ENCODE data around the gene PHF23. TPM values are rescaled to one million over a fixed set of nuclear protein-coding genes. Genes with fewer than 3 reads are reported as not detected.

The PHF23 gene
- 10 to 100 TPM; 51.3 to 65.8 (median 53.1) TPM for polyA plus RNA-seq (ENCODE audit: insufficient read length in 3 of 3)
- long read RNA-seq, donor 1, transcript PHF23-201 (5 exons, 2,037 nt), result major isoform, 6 of 35 reads
- long read RNA-seq, donor 1, partial matches to known transcripts, result 26 of 35 reads
- long read RNA-seq, donor 1, other reads (novel, unspliced or antisense), result 0 of 35 reads
- long read RNA-seq, donor 2, partial matches to known transcripts, result 29 of 30 reads
- long read RNA-seq, donor 2, other reads (novel, unspliced or antisense), result 0 of 30 reads
- long read RNA-seq, donor 3, transcript PHF23-201 (5 exons, 2,037 nt), result major isoform, 15 of 55 reads
- long read RNA-seq, donor 3, partial matches to known transcripts, result 37 of 55 reads
- long read RNA-seq, donor 3, other reads (novel, unspliced or antisense), result 0 of 55 reads
- long read RNA-seq, donor 4, partial matches to known transcripts, result 8 of 11 reads
- long read RNA-seq, donor 4, other reads (novel, unspliced or antisense), result 0 of 11 reads
- long read RNA-seq, donor 5, result 0 reads
- long read RNA-seq, donor 6, partial matches to known transcripts, result 34 of 39 reads
- long read RNA-seq, donor 6, other reads (novel, unspliced or antisense), result 0 of 39 reads
- long read RNA-seq, donor 7, transcript PHF23-201 (5 exons, 2,037 nt), result major isoform, 7 of 38 reads
- long read RNA-seq, donor 7, partial matches to known transcripts, result 29 of 38 reads
- long read RNA-seq, donor 7, other reads (novel, unspliced or antisense), result 0 of 38 reads
- long read RNA-seq, donor 8, result 0 reads
- long read RNA-seq, donor 9, transcript PHF23-201 (5 exons, 2,037 nt), result major isoform, 11 of 29 reads
- long read RNA-seq, donor 9, partial matches to known transcripts, result 13 of 29 reads
- long read RNA-seq, donor 9, other reads (novel, unspliced or antisense), result 0 of 29 reads
- long read RNA-seq, donor 10, transcript PHF23-201 (5 exons, 2,037 nt), result major isoform, 7 of 45 reads
- long read RNA-seq, donor 10, partial matches to known transcripts, result 36 of 45 reads
- long read RNA-seq, donor 10, other reads (novel, unspliced or antisense), result 0 of 45 reads
- long read RNA-seq, donor 11, transcript PHF23-201 (5 exons, 2,037 nt), result major isoform, 9 of 29 reads
- long read RNA-seq, donor 11, partial matches to known transcripts, result 19 of 29 reads
- long read RNA-seq, donor 11, other reads (novel, unspliced or antisense), result 0 of 29 reads
- long read RNA-seq, donor 12, transcript PHF23-201 (5 exons, 2,037 nt), result major isoform, 9 of 24 reads
- long read RNA-seq, donor 12, partial matches to known transcripts, result 12 of 24 reads
- long read RNA-seq, donor 12, other reads (novel, unspliced or antisense), result 0 of 24 reads
- long read RNA-seq, donor 13, result 0 reads
- long read RNA-seq, donor 14, transcript PHF23-201 (5 exons, 2,037 nt), result major isoform, 8 of 29 reads
- long read RNA-seq, donor 14, partial matches to known transcripts, result 17 of 29 reads
- long read RNA-seq, donor 14, other reads (novel, unspliced or antisense), result 0 of 29 reads
- long read RNA-seq, donor 15, partial matches to known transcripts, result 0 of 5 reads
- long read RNA-seq, donor 15, other reads (novel, unspliced or antisense), result 0 of 5 reads
- long read RNA-seq, donor 16, transcript PHF23-205 (5 exons, 1,768 nt), result minor isoform, 8 of 111 reads
- long read RNA-seq, donor 16, transcript PHF23-201 (5 exons, 2,037 nt), result major isoform, 38 of 111 reads
- long read RNA-seq, donor 16, partial matches to known transcripts, result 57 of 111 reads
- long read RNA-seq, donor 16, other reads (novel, unspliced or antisense), result 0 of 111 reads

DNA sequence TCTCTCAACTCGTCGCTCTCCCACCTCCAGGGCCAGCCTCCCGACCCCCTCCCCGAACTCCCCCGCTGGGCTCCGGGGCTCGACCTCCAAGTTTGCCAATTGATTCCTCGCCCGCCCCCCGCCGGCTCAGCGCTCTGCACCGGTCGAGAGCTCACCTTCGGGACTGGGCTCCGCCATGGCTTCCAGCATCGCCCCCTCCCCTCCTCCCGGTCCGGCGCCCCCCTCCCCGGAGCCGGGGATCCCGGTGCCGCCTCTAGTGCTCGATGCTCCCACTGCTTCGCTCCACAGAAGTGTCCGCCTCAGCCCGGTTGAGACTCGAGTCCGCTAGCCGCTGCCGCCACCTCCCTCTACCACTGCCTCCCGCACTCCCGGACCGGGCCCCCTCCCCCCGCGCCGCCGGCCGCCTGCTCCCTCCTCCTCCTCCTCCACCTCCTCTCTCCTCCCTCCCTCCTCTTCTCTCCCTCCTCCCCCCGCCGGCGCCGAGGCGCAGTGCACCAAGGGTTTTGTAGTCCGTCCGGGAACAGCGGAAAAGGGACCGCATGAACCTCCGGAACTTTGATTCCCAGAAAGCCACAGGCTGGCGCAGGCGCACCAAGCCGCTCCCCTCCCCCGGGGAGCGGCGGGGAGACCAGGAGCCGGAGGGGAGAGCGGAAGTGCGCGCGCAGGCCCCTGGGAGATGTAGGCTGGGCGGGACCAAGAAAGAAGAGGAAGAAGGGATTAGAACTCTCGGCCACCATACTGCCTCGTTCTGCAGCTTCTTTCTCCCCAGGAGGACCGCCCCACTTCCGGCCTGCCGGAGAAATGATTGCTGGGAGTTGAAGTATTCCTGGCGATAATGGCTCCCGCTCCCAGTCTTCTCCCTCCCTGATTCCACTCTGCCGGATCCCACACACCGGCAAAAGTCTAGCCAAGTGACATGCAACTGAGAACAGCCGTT lies at the start of gene PHF23:
TSS of gene PHF23 (minus strand) at position 367 of the 937 bp plus-strand sequence. CDS start at position 189, 178 bp downstream.
- DNase-seq (ENCODE audit: extremely low read depth in 1 of 11, low read depth in 9 of 11, low spot score in 4 of 11), result peak; percentile 98 to 100 (median 99)

GRCh38 chr17:7285679-7286078 lies 46.4 kb upstream of the PHF23 start:
- no peak for DNase-seq (ENCODE audit: extremely low read depth in 1 of 11, low read depth in 9 of 11, low spot score in 4 of 11)

GRCh38 chr17:7284911-7285310 lies 45.7 kb upstream of the PHF23 start:
- no peak for DNase-seq (ENCODE audit: extremely low read depth in 1 of 11, low read depth in 9 of 11, low spot score in 4 of 11)

GRCh38 chr17:7283471-7284216 lies 44.4 kb upstream of the PHF23 start:
- no peak for DNase-seq (ENCODE audit: extremely low read depth in 1 of 11, low read depth in 9 of 11, low spot score in 4 of 11)

DNA sequence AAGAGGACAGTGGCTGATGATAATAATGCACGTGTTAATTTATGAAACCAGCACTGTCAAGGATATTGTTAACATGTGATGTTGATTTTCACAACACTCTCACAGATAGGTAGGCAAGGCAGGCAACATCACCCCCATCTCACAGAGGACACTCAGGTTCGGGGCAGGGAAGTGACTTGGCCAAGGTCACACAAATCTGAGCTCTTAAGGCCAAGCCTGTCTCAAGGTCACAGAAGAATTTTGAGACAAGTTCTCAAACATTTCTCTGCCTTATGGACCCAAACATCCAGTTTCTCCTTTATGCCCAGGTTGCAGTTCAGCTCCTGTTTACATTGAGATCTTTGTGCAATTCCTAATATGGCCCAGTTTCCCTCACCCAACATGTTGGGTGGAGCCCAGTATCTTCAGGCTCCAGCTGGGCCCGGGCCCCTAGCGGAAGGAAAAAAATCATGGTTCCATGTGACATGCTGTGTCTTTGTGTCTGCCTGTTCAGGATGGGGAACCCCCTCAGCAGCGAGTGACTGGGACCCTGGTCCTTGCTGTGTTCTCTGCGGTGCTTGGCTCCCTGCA lies 43.6 kb upstream of the PHF23 start:
- DNase-seq (ENCODE audit: extremely low read depth in 1 of 11, low read depth in 9 of 11, low spot score in 4 of 11), result no peak

DNA sequence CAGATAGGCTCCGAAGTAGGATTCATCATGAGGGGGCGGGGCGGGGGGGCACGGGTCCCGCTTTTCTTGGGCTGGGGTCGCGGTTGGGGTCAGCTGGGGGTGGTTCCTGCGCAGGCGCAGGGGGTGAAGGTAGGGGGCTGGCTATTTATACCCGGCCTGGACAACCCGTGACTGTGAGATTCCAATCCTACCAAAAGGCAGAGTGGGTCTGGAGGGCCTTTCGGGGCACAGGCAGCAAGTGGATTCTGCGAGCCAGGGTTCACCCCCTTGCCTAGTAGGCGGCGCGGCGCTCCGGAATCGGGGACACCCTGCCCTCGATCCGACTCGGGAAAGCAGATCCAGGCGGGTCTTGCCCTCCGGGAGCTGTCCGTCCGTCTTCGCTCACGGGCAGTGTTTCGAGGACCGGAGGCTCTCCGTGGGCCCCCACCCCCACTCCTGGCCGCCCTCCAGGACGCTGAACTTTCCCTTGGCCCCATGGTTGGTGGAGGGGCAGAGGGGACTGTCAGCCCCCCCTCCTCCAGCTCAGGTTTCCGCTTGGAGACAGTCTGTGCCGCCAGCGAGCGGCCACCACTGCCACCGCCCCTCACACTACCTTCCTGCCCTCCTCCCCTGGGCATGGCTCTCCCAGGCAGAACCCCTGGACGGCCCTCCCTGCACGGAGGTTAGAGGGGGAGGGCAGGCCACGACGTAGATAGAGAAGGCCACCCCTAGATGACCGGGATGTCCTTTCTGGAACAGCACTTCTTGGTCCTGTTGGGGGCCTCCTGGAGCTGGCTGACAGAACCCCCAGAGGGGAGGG lies 42.9 kb upstream of the PHF23 start:
- DNase-seq (ENCODE audit: extremely low read depth in 1 of 11, low read depth in 9 of 11, low spot score in 4 of 11), result peak in 1 of 11 donors; percentile 34

DNA sequence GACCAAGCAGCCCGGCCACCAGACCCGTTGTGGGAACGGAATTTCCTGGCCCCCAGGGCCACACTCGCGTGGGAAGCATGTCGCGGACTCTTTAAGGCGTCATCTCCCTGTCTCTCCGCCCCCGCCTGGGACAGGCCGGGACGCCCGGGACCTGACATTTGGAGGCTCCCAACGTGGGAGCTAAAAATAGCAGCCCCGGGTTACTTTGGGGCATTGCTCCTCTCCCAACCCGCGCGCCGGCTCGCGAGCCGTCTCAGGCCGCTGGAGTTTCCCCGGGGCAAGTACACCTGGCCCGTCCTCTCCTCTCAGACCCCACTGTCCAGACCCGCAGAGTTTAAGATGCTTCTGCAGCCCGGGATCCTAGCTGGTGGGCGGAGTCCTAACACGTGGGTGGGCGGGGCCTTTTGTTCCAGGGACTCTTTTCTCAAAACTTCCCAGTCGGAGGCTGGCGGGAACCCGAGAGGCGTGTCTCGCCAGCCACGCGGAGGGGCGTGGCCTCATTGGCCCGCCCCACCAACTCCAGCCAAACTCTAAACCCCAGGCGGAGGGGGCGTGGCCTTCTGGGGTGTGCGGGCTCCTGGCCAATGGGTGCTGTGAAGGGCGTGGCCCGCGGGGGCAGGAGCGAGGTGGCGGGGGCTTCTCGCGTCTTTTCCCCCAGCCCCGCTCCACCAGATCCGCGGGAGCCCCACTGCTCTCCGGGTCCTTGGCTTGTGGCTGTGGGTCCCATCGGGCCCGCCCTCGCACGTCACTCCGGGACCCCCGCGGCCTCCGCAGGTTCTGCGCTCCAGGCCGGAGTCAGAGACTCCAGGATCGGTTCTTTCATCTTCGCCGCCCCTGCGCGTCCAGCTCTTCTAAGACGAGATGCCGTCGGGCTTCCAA lies 42.1 kb upstream of the PHF23 start, which contains the start of gene SLC2A4:
TSS of gene SLC2A4 (plus strand) at position 645 of the 879 bp plus-strand sequence. CDS start at position 862, 217 bp downstream.
- DNase-seq (ENCODE audit: extremely low read depth in 1 of 11, low read depth in 9 of 11, low spot score in 4 of 11), result peak; percentile 89 to 95 (median 91)

DNA sequence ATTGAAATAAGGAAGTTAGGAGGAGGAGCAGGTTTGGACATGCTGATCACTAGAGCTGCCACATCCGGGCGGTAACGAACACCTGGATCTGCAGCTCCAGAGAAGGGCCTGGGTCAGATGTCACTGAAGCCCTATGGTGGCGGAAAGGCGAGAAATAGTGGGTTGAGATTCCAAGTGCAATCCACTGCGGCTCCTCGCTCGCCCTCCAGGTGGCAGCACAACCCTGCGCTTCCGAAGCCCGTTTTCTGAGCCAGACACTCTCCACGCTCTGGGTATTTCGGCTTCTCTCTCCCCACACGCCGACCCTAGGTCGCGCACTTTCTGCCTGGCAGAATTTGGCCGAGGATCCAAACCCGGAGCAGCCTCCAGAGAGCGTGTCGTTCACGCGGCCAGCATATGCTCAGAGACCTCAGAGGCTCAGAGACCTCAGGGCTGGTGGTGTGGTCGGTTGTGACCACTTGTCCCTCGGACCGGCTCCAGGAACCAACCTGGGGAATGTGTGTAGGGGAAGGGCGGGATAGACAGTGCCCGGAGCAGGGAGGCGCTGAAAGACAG lies 41.3 kb upstream of the PHF23 start:
- DNase-seq (ENCODE audit: extremely low read depth in 1 of 11, low read depth in 9 of 11, low spot score in 4 of 11), result peak in 7 of 11 donors; percentile 67 to 80 (median 75)

DNA sequence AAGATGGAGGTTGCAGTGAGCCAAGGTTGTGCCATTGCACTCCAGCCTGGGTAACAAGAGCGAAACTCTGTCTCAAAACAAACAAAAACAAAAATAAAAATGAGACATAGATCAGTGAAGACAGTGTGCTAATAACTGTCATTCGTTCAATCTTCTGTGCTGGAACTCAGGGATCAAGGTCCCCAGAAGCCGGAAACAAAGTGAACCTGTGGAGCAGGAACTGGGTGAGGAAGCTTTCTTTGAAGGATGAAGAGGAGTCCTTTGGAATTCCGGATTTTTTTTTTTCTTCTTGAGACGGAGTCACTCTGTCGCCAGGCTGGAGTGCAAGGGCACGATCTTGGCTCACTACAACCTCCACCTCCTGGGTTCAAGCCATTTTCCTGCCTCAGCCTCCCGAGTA lies 40.2 kb upstream of the PHF23 start:
- DNase-seq (ENCODE audit: extremely low read depth in 1 of 11, low read depth in 9 of 11, low spot score in 4 of 11), result no peak

GRCh38 chr17:7266784-7267183 lies 27.5 kb upstream of the PHF23 start:
- no peak for DNase-seq (ENCODE audit: extremely low read depth in 1 of 11, low read depth in 9 of 11, low spot score in 4 of 11)

GRCh38 chr17:7263801-7264078 lies 24.5 kb upstream of the PHF23 start:
- DNase-seq (ENCODE audit: extremely low read depth in 1 of 11, low read depth in 9 of 11, low spot score in 4 of 11), result no peak

DNA sequence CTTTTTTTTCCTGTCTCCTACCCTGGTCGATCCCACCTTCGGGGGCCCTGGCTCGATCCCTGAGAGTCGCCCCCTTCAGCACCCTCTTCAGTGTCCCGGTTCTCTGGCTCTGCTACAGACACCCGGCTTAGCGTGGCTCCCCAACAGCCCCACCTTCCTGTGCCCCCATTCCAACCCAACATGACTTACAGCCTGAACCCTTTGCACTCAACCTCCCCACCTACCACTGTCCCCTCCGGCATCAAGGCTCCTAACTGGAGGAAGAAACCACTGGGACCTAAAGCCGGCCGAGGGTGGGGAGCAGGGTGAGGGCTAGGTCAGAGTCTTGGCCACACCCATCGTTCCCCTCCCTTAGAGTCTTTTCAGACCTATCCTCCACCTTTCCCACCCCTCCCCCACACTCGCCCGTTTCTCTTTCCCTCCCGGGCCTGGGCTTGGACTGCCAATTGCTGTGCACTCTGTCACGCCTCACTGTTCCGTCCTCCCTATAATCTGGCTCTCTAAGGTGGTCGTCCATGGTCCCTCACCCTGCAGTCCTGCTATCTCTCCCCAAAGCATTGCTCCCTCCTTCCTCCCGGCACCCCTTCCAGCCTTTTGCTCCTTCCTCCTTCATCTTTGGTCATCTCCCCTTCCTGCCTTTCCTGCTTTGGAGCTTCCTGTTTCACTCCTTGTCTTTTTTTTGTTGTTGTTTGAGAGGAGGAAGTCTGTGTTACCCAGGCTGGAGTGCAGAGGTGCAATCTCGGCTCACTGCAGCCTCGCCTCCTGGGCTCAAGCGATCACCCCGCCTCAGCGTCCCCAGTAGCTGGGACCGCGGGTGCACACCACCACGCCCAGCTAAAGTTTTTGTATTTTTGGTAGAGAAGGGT lies 23.9 kb upstream of the PHF23 start:
- DNase-seq (ENCODE audit: extremely low read depth in 1 of 11, low read depth in 9 of 11, low spot score in 4 of 11), result peak in 1 of 11 donors; percentile 62

- DNase-seq (ENCODE audit: extremely low read depth in 1 of 11, low read depth in 9 of 11, low spot score in 4 of 11), result peak in 3 of 11 donors; percentile 61 to 74 (median 66)
These were observed 23.1 kb upstream of the PHF23 start, which contains the start of gene CLDN7 for GRCh38 chr17:7262192-7262934. Gene CLDN7, minus strand, starts transcription at chr17:7262478. Its CDS starts 435 bp downstream, at chr17:7262043.
